Caco-2 (cell line): ENCODE measurements around the gene THBD. TPM values are rescaled to one million over a fixed set of nuclear protein-coding genes. Genes with fewer than 3 reads are reported as not detected.

ENCODE experiments used
- BruUV-seq: library from RNA; stranded (reverse); fragments of 400-500 nt; replicated peaks from 2 replicates; lab custom pipeline; 2021; lab: Mats Ljungman, UMichigan
- CTCF ChIA-PET: fragments of 300-600 bp; sonication (Branson Sonifier 250); formaldehyde crosslinking; loops from one replicate; lab custom pipeline; 2022; ENCODE audit warnings: antibody characterized with exemption; lab: Charles Lee
- POLR2A ChIA-PET: fragments of 300-600 bp; sonication (Branson Sonifier 250); formaldehyde crosslinking; loops from one replicate; lab custom pipeline; 2022; ENCODE audit warnings: antibody characterized with exemption; lab: Charles Lee
- DNase-seq, 2 experiments: peaks; one replicate each; pipeline versions ENCODE4 v3.0.0 to v3.0.0-alpha.2; 2020 to 2022
- H3K27me3 ChIP-seq: replicated peaks from 2 replicates; pipeline ENCODE4 v1.6.0; 2011; ENCODE audit warnings: low read length; ENCODE audit not compliant: control insufficient read depth, insufficient read depth
- H3K36me3 ChIP-seq: 2 replicates; pipeline ENCODE4 v1.5.1; 2011; ENCODE audit warnings: low read length; ENCODE audit not compliant: control insufficient read depth, insufficient read depth
- H3K4me1 ChIP-seq: fragments of 250-450 bp; sonication (Bioruptor Pico); 2 replicates; pipeline ENCODE4 v1.5.1; 2020; ENCODE audit warnings: mild to moderate bottlenecking
- H3K4me3 ChIP-seq: 2 replicates; pipeline ENCODE4 v1.5.1; 2011; ENCODE audit warnings: low read depth, mild to moderate bottlenecking, control low read depth, low read length
- H3K9me3 ChIP-seq: fragments of 250-450 bp; sonication (Bioruptor Pico); 2 replicates; pipeline ENCODE4 v1.5.1; 2020; ENCODE audit warnings: mild to moderate bottlenecking, moderate library complexity
- H3K27ac Mint-ChIP-seq: one replicate; pipeline ENCODE4 v1.8.0; 2022; ENCODE audit warnings: mixed read lengths; ENCODE audit not compliant: unreplicated experiment
- H3K27me3 Mint-ChIP-seq: one replicate; pipeline ENCODE4 v1.8.0; 2022; ENCODE audit warnings: mixed read lengths; ENCODE audit not compliant: insufficient read depth, unreplicated experiment
- H3K36me3 Mint-ChIP-seq: one replicate; pipeline ENCODE4 v1.8.0; 2022; ENCODE audit warnings: mild to moderate bottlenecking, mixed read lengths; ENCODE audit not compliant: insufficient read depth, unreplicated experiment
- H3K4me1 Mint-ChIP-seq: one replicate; pipeline ENCODE4 v1.8.0; 2022; ENCODE audit warnings: low read depth, mixed read lengths; ENCODE audit not compliant: unreplicated experiment
- H3K4me3 Mint-ChIP-seq: one replicate; pipeline ENCODE4 v1.8.0; 2022; ENCODE audit warnings: mild to moderate bottlenecking, moderate library complexity, mixed read lengths; ENCODE audit not compliant: unreplicated experiment
- H3K9me3 Mint-ChIP-seq: one replicate; pipeline ENCODE4 v1.8.0; 2022; ENCODE audit warnings: mixed read lengths; ENCODE audit not compliant: unreplicated experiment
- intact Hi-C: fragments of 100-400 bp; cut with micrococcal nuclease; formaldehyde crosslinking; loops from one replicate; pipeline ENCODE4 v1.10.0; 2022; ENCODE audit not compliant: unreplicated experiment
- total RNA-seq: library from RNA; stranded (reverse); gene quantifications from 2 replicates; pipeline ENCODE4 v1.2.3, GENCODE V29; 2022
- TF ChIP-seq, protein P1 (sequence below), 2 experiments: fragments of 200-600 bp in 1 of 2; IDR thresholded peaks; 1 replicate in 1 of 2; 2 replicates in 1 of 2; pipeline versions ENCODE4 v1.5.1 to v1.8.0; 2011 to 2022; ENCODE audit warnings: antibody characterized with exemption in 1 of 2, control low read depth in 1 of 2, inconsistent platforms in 1 of 2, low read depth in 1 of 2, low read length in 1 of 2, mild to moderate bottlenecking in 1 of 2, moderate library complexity in 1 of 2; ENCODE audit not compliant: insufficient read depth in 1 of 2, severe bottlenecking in 1 of 2, unreplicated experiment in 1 of 2

Gene THBD
- total RNA-seq, 1 experiment from 2014 or later, result 0.77 TPM

DNA sequence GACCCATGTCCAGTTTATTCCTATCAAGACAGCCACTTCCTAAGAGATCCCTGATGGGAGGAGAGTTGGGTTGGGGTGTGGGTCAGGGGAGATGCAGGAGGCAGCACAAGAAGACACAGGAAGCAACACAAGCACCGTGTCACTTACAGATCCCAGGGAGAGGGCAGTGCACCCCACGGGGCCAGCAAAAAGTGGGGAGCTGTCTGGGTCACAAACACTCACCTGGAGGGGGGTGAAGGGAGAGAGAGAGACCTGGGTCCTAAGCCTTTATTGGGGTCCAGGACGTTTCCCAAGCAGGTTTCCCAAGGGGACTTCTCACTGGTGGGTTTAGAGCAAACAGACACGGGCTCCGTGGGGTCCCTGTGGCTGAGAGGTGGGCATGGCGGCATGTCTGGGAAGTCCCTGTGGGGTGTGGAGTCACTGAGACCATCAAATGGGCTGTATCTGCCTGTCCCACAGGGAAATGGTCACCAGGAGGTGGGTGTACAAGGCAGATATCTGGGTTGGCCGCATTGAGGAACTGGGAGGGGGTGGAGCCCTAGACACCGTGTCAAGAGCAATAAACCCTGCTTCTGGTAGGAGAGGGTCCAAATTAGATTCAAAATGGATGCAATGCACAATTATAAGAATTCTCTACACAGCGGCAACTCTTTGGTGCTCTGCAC lies 38.2 kb upstream of the THBD start:
- CTCF ChIA-PET, result no interaction called here

GRCh38 chr20:23086931-23087411 lies 37.5 kb upstream of the THBD start:
- intact Hi-C loops, result no loop called here
- ChIA-PET CTCF (interaction anchor here (1.3 kb wide), 1 partner anchor 114 kb away, joined by 3 read pairs; no protein-coding TSS in a partner anchor), POLR2A (no interaction called here)
- H3K27ac Mint-ChIP-seq, result no peak overlapping the region
- H3K4me1 Mint-ChIP-seq, result peaks cover 6% of the 10 kb centered on the region
- no peak for DNase-seq
- H3K27me3 ChIP-seq, result no peaks in the 10 kb centered on the region
- TF ChIP-seq, protein P1, sequence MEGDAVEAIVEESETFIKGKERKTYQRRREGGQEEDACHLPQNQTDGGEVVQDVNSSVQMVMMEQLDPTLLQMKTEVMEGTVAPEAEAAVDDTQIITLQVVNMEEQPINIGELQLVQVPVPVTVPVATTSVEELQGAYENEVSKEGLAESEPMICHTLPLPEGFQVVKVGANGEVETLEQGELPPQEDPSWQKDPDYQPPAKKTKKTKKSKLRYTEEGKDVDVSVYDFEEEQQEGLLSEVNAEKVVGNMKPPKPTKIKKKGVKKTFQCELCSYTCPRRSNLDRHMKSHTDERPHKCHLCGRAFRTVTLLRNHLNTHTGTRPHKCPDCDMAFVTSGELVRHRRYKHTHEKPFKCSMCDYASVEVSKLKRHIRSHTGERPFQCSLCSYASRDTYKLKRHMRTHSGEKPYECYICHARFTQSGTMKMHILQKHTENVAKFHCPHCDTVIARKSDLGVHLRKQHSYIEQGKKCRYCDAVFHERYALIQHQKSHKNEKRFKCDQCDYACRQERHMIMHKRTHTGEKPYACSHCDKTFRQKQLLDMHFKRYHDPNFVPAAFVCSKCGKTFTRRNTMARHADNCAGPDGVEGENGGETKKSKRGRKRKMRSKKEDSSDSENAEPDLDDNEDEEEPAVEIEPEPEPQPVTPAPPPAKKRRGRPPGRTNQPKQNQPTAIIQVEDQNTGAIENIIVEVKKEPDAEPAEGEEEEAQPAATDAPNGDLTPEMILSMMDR (IDR thresholded peaks at IDR 0.05; ENCODE audit: insufficient read depth in 1 of 2, low read depth in 1 of 2, low read length in 1 of 2, severe bottlenecking in 1 of 2, unreplicated experiment in 1 of 2), result no peak
- no peaks in the 10 kb centered on the region; the same call in 1 of the 2 replicates for H3K4me1 ChIP-seq
- no peaks in the 10 kb centered on the region for H3K27me3 Mint-ChIP-seq
- H3K4me3 ChIP-seq, result no peak overlapping the region
- no peaks in the 10 kb centered on the region for H3K36me3 Mint-ChIP-seq
- BruUV-seq, result no TSS peak
- H3K9me3 Mint-ChIP-seq, result no peaks in the 10 kb centered on the region
- H3K4me3 Mint-ChIP-seq, result no peak overlapping the region
- no peaks in the 10 kb centered on the region for H3K9me3 ChIP-seq
- no peaks in the 10 kb centered on the region for H3K36me3 ChIP-seq

More for the DNA sequence above, 38.2 kb upstream of the THBD start:
- DNase-seq, result no peak
- Mint-ChIP-seq H3K36me3 (no peaks in the 10 kb centered on the region), H3K27me3 (no peaks in the 10 kb centered on the region), H3K4me1 (no peaks in the 10 kb centered on the region), H3K27ac (no peak overlapping the region), H3K9me3 (no peaks in the 10 kb centered on the region), H3K4me3 (no peak overlapping the region)
- Histone ChIP-seq H3K27me3 (no peaks in the 10 kb centered on the region), H3K4me1 (no peaks in the 10 kb centered on the region; the same call in 1 of the 2 replicates), H3K9me3 (no peaks in the 10 kb centered on the region), H3K36me3 (no peaks in the 10 kb centered on the region), H3K4me3 (no peak overlapping the region)
- intact Hi-C loops, result no loop called here
- BruUV-seq, result no TSS peak
- POLR2A ChIA-PET, result no interaction called here
- TF ChIP-seq, protein P1 (IDR thresholded peaks at IDR 0.05; ENCODE audit: insufficient read depth in 1 of 2, low read depth in 1 of 2, low read length in 1 of 2, severe bottlenecking in 1 of 2, unreplicated experiment in 1 of 2), result no peak

DNA sequence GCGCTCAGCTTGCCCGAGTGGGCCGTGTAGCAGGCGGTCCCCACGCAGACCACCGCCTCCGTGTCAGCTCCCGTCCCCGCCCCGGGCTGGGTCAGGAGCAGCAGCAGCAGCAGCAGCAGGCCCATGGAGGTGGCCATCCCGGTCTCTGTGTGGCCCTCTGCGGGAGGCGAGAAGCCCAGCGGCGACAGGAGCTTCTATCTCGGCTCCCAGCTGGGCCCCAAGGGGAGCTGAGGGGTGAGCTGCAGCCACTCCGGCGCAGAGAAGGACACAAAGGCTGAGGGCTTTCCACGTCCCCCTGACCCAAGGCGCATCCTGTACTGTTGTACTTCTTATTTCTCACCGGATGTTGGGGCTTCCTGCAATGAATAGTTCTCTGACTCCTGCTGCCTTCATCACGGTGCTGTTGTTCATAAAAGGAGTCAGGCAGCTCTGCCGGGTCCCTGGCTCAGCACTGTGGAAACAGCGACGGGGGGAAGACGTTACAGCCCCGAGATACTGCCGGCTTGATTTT lies 36.6 kb upstream of the THBD start, which contains the start of gene CD93:
TSS of gene CD93 (minus strand) at position 269 of the 511 bp plus-strand sequence. CDS start at position 137, 132 bp downstream.
- H3K4me1 ChIP-seq, result no peaks in the 10 kb centered on the region; the same call in 1 of the 2 replicates
- no peak within 1 kb of the TSS for H3K4me3 Mint-ChIP-seq
- H3K27ac Mint-ChIP-seq, result no peak within 1 kb of the TSS
- no peaks in the 10 kb centered on the region for H3K36me3 Mint-ChIP-seq
- CTCF ChIA-PET, result interaction anchor here (1.3 kb wide), 1 partner anchor 115 kb away, joined by 3 read pairs; no protein-coding TSS in a partner anchor
- H3K4me3 ChIP-seq, result no peak within 1 kb of the TSS
- TF ChIP-seq, protein P1 (IDR thresholded peaks at IDR 0.05; ENCODE audit: insufficient read depth in 1 of 2, low read depth in 1 of 2, low read length in 1 of 2, severe bottlenecking in 1 of 2, unreplicated experiment in 1 of 2), result no peak
- no peaks in the 10 kb centered on the region for H3K27me3 ChIP-seq
- no peaks in the 10 kb centered on the region for H3K9me3 ChIP-seq
- DNase-seq, result no peak
- no TSS peak for BruUV-seq
- H3K27me3 Mint-ChIP-seq, result no peaks in the 10 kb centered on the region
- POLR2A ChIA-PET, result no interaction called here
- no peaks in the 10 kb centered on the region for H3K9me3 Mint-ChIP-seq
- intact Hi-C loops, result no loop called here
- peaks cover 6% of the 10 kb centered on the region for H3K4me1 Mint-ChIP-seq
- H3K36me3 ChIP-seq, result no peaks in the 10 kb centered on the region
